GM18502 (cell line): ENCODE results near the gene MAP2K5.
"Not testable (repeated sequence)": the region's sequence is repeated elsewhere in the genome, so short reads cannot be mapped to it uniquely, and the experiment has no call there.

Source experiments
- ATAC-seq: cut with Tn5 transposase; IDR thresholded peaks from one replicate; pipeline ENCODE4 v1.9.1; 2021; ENCODE audit warnings: mild to moderate bottlenecking; ENCODE audit not compliant: unreplicated experiment, poor library complexity

Gene MAP2K5

GRCh38 chr15:67641453-67641852 is 99.0 kb downstream of the MAP2K5 start:
- ATAC-seq, result no peak

GRCh38 chr15:67646847-67647246 is 104.3 kb downstream of the MAP2K5 start:
- no peak for ATAC-seq

- no peak for ATAC-seq
Observed at GRCh38 chr15:67652586-67652985, 110.1 kb downstream of the MAP2K5 start.

- no peak for ATAC-seq
Observed at GRCh38 chr15:67660446-67660845, 117.9 kb downstream of the MAP2K5 start.

- no peak for ATAC-seq
Observed at GRCh38 chr15:67660874-67661606, 118.5 kb downstream of the MAP2K5 start.

GRCh38 chr15:67670647-67671305 is 128.3 kb downstream of the MAP2K5 start:
- ATAC-seq, result no peak

GRCh38 chr15:67672834-67673233 is 130.3 kb downstream of the MAP2K5 start:
- ATAC-seq, result not testable (repeated sequence)

GRCh38 chr15:67674983-67675382 is 132.5 kb downstream of the MAP2K5 start:
- ATAC-seq, result no peak

GRCh38 chr15:67678089-67678488 is 135.6 kb downstream of the MAP2K5 start:
- no peak for ATAC-seq

- no peak for ATAC-seq
Observed at GRCh38 chr15:67678993-67679392, 136.5 kb downstream of the MAP2K5 start.

GRCh38 chr15:67680641-67681040 is 138.1 kb downstream of the MAP2K5 start:
- no peak for ATAC-seq

- ATAC-seq, result no peak
Observed at GRCh38 chr15:67685008-67685599, 142.6 kb downstream of the MAP2K5 start.

GRCh38 chr15:67685716-67686115 is 143.2 kb downstream of the MAP2K5 start:
- no peak for ATAC-seq

GRCh38 chr15:67690936-67691335 is 148.4 kb downstream of the MAP2K5 start:
- ATAC-seq, result no peak

GRCh38 chr15:67691450-67691849 is 148.9 kb downstream of the MAP2K5 start:
- no peak for ATAC-seq

GRCh38 chr15:67692573-67692972 is 150.1 kb downstream of the MAP2K5 start:
- ATAC-seq, result no peak

GRCh38 chr15:67696087-67696486 is 153.6 kb downstream of the MAP2K5 start:
- no peak for ATAC-seq

- no peak for ATAC-seq
Observed at GRCh38 chr15:67700023-67700422, 157.5 kb downstream of the MAP2K5 start.

- ATAC-seq, result no peak
Observed at GRCh38 chr15:67701669-67702068, 159.2 kb downstream of the MAP2K5 start.

GRCh38 chr15:67707520-67708283 is 165.2 kb downstream of the MAP2K5 start:
- no peak for ATAC-seq

GRCh38 chr15:67708500-67708899 is 166.0 kb downstream of the MAP2K5 start:
- ATAC-seq, result no peak
